ENCODE measurements around the gene GSE1. TPM values are rescaled to one million over a fixed set of nuclear protein-coding genes. Genes with fewer than 3 reads are reported as not detected.

The GSE1 gene
- total and polyA plus RNA-seq, 5 experiments from 2014 or later: 1.5 to 56.2 (median 2.9) TPM

DNA sequence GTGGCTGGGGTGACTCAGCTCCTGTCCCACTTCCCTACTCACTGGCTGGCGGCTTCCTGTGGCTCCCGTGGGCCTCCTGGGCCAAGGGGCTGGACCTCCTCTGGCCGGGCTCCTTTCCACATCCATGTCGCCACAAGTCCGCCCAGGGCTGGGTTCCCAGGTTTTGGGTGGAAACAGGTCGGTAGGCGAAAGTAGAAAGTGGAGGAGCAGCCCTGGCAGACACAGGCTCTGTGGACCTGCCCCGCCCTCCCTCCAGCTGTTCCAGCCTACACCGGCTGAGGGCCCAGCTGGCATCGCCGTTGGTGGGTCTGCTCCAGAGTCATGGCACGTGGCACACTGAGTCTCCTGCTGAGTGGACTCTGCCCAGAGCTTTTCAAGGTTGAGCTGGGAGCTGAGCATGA lies 28.7 kb downstream of the GSE1 start:
- Mint-ChIP-seq H3K36me3 (peaks cover 0 to 15% (median 0%) of the 10 kb centered on the region in 3 donors), H3K4me3 (no peak overlapping the region), H3K27me3 (no peaks in the 10 kb centered on the region), H3K27ac (peak overlapping the region in 2 of 10 donors; percentile 15 to 18), H3K9me3 (no peaks in the 10 kb centered on the region), H3K4me1 (peaks cover 21 to 44% (median 28%) of the 10 kb centered on the region in 4 donors)
- ATAC-seq: no peak
- POLR2A ChIA-PET: no interaction called here
- DNase-seq: no peak

- ATAC-seq: no peak
Measured at GRCh38 chr16:85642762-85643358, 29.7 kb downstream of the GSE1 start.

GRCh38 chr16:85643631-85644030 lies 30.5 kb downstream of the GSE1 start:
- POLR2A ChIA-PET: no interaction called here
- Mint-ChIP-seq H3K36me3 (peaks cover 0 to 18% (median 0%) of the 10 kb centered on the region in 3 donors), H3K4me3 (no peak overlapping the region), H3K4me1 (peaks cover 21 to 40% (median 30%) of the 10 kb centered on the region in 4 donors), H3K9me3 (no peaks in the 10 kb centered on the region), H3K27me3 (no peaks in the 10 kb centered on the region), H3K27ac (peak overlapping the region in 3 of 10 donors; percentile 25 to 75 (median 48))
- ATAC-seq (no peak), DNase-seq (no peak)

More at GRCh38 chr16:85642762-85643358, 29.7 kb downstream of the GSE1 start:
- no peaks in the 10 kb centered on the region for H3K9me3 Mint-ChIP-seq
- peaks cover 0 to 18% (median 0%) of the 10 kb centered on the region in 3 donors for H3K36me3 Mint-ChIP-seq
- POLR2A ChIA-PET: no interaction called here
- H3K27ac Mint-ChIP-seq: peak overlapping the region in 1 of 10 donors; percentile 22
- H3K4me3 Mint-ChIP-seq: no peak overlapping the region
- peaks cover 21 to 41% (median 28%) of the 10 kb centered on the region in 4 donors for H3K4me1 Mint-ChIP-seq
- no peaks in the 10 kb centered on the region for H3K27me3 Mint-ChIP-seq
- no peak for DNase-seq

GRCh38 chr16:85644093-85644712 lies 31.1 kb downstream of the GSE1 start:
- H3K27me3 Mint-ChIP-seq: no peaks in the 10 kb centered on the region
- DNase-seq: no peak
- no peak for ATAC-seq
- H3K4me1 Mint-ChIP-seq: peaks cover 26 to 38% (median 30%) of the 10 kb centered on the region in 4 donors
- POLR2A ChIA-PET: no interaction called here
- H3K27ac Mint-ChIP-seq: peak overlapping the region in 7 of 10 donors; percentile 25 to 87 (median 75)
- H3K36me3 Mint-ChIP-seq: peaks cover 0 to 24% (median 0%) of the 10 kb centered on the region in 3 donors
- no peaks in the 10 kb centered on the region for H3K9me3 Mint-ChIP-seq
- no peak overlapping the region for H3K4me3 Mint-ChIP-seq

- H3K27ac Mint-ChIP-seq: no peak overlapping the region
- POLR2A ChIA-PET: no interaction called here
- H3K9me3 Mint-ChIP-seq: no peaks in the 10 kb centered on the region
- H3K4me1 Mint-ChIP-seq: peaks cover 25 to 36% (median 29%) of the 10 kb centered on the region in 4 donors
- ATAC-seq (no peak), DNase-seq (no peak)
- no peak overlapping the region for H3K4me3 Mint-ChIP-seq
- peaks cover 0 to 28% (median 0%) of the 10 kb centered on the region in 3 donors for H3K36me3 Mint-ChIP-seq
- no peaks in the 10 kb centered on the region for H3K27me3 Mint-ChIP-seq
Measured at GRCh38 chr16:85645021-85645589, 32.0 kb downstream of the GSE1 start.

DNA sequence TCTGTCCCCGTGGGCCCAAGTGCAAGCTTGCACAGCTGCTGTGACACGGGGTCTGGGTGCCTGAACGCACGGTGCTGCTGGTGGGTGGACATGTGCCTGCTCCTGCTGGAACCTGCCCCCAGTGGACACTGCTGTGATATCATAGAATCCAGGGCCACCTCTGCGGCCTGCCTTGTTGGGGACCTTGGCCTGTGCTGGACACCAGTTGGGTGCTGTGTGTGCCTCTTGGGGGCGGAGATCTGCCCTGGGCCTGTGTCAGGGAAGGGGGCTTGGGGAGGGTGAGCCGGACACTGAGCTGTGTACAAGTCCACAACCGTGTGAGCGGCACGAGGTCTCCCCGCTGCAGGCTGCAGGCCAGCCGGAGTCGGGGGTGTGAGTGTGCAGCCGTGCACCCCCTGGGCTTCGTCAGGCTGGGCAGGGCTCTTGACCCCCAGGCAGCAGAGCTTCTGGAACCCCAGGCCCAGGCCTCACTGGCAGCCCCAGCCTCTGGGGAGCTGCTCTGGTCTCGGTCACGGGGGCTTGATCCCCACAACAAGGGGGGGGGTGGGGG lies 33.3 kb downstream of the GSE1 start:
- Mint-ChIP-seq H3K36me3 (peaks cover 0 to 25% (median 0%) of the 10 kb centered on the region in 3 donors), H3K27ac (peak overlapping the region in 2 of 10 donors; percentile 33 to 44), H3K9me3 (no peaks in the 10 kb centered on the region), H3K27me3 (no peaks in the 10 kb centered on the region), H3K4me3 (no peak overlapping the region), H3K4me1 (peaks cover 23 to 31% (median 29%) of the 10 kb centered on the region in 4 donors)
- POLR2A ChIA-PET: no interaction called here
- DNase-seq (no peak), ATAC-seq (no peak)

DNA sequence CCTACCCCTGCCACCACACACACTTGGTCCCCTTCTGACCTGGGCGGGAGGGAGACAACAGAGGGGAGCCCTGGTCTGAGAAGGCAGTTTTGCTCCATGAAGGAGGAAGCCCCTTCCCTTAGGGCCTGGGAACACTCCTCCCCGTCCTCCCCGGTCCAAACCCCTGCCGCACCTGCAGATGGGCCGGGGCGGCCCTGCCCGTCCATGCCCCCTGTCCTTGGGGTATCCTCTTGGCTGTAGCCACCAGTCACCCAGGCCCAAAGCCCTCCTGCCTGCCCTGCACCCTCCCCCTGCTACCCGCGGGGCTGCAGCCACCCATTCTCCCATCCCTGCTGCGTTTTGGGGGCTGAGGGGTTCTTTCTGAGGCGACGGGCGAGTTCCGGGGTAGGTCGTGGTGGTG lies 33.9 kb downstream of the GSE1 start:
- Mint-ChIP-seq H3K36me3 (peaks cover 0 to 25% (median 0%) of the 10 kb centered on the region in 3 donors), H3K4me1 (peaks cover 23 to 34% (median 29%) of the 10 kb centered on the region in 4 donors), H3K4me3 (no peak overlapping the region), H3K27me3 (no peaks in the 10 kb centered on the region), H3K9me3 (no peaks in the 10 kb centered on the region), H3K27ac (peak overlapping the region in 2 of 10 donors; percentile 78 to 93)
- ATAC-seq (no peak), DNase-seq (no peak)
- POLR2A ChIA-PET: no interaction called here

DNA sequence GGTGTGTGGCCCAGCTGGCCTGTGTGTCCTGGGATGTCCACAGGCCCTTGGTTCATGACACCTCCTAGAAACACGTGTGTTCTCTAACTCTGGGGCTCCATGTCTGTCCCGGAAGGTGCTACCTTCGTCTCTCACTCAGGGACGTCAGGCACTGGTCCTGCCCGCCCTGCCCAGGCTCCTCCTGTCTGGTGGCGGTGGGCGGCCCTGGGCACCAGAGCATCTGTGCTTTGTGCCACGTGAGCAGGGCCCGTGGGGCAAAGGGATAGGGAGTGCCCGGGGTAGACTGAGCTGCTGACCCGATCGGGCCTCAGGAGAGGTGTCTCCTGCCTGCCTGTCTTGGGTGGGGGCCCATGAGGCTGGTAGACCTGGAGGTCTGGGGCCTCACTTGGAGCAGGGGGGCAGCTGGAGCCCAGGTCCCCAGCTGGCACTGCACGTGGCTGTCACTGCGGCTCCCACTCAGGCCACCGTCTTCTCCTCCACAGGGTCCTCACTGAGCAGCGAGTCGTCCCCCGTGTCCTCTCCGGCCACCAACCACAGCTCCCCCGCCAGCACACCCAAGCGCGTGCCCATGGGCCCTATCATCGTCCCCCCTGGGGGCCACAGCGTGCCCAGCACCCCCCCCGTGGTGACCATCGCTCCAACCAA lies 35.1 kb downstream of the GSE1 start:
- Mint-ChIP-seq H3K27ac (peak overlapping the region in 1 of 10 donors; percentile 78), H3K4me1 (peaks cover 19 to 35% (median 26%) of the 10 kb centered on the region in 4 donors), H3K36me3 (peaks cover 0 to 30% (median 0%) of the 10 kb centered on the region in 3 donors), H3K9me3 (no peaks in the 10 kb centered on the region), H3K4me3 (no peak overlapping the region), H3K27me3 (no peaks in the 10 kb centered on the region)
- POLR2A ChIA-PET: no interaction called here
- DNase-seq: no peak
- ATAC-seq: no peak

DNA sequence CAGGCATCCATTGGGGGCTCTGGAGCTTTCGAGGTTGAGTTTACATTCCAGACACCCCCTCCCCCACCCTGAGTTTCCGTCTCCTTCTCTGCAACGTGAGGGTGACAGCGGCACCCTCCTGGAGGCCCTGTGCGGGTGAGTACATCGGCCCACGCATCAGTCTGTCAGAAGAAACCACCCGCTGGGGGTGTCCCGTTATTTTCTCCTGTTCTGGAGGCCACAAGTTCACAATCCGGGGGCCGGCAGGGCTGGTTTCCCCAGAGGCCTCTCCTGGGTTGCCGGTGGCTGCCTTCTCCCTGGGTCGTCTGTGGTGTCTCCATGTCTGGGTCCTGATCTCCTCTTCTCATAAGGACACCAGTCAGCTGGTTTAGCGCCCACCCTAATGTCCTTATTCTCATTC lies 35.7 kb downstream of the GSE1 start:
- DNase-seq: no peak
- ATAC-seq: no peak
- peaks cover 0 to 30% (median 0%) of the 10 kb centered on the region in 3 donors for H3K36me3 Mint-ChIP-seq
- H3K9me3 Mint-ChIP-seq: no peaks in the 10 kb centered on the region
- peak overlapping the region in 7 of 10 donors; percentile 34 to 80 (median 51) for H3K27ac Mint-ChIP-seq
- peaks cover 19 to 31% (median 25%) of the 10 kb centered on the region in 4 donors for H3K4me1 Mint-ChIP-seq
- no peaks in the 10 kb centered on the region for H3K27me3 Mint-ChIP-seq
- H3K4me3 Mint-ChIP-seq: no peak overlapping the region
- POLR2A ChIA-PET: no interaction called here

DNA sequence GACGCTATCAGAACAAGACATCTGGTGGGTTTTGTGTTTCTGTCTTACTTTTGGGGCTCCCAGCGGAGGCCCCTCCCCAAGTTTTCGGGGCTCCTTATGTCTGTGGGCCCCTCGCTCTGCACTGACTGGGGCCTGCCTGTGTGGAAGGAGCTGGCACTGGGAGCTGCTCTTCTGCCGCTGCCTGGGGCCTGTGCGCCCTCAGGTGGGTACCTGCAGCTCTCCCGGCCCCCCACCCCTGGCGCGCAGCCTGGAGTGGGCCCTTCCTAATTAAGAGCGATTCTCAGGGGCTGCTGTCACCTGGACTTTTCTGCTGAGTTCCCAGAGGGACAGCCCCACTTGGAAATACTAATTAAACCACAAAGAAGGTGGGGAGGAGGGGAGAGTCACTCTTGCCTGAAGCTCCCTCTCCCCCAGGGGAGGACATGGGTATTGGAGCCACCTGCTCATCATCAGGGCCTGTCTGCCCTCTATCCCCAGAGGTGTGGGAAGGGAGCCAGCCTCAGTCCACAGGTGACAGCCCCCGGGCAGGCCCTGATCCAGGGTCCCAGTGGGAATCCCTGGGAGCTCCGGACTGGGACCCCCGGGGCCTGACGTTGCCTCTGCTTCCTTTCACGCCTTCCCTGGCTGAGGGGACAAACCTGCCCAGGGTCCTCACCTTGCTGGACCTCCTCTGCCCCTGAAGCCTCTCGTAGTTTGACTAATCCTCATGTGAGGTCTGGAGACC lies 36.5 kb downstream of the GSE1 start:
- Mint-ChIP-seq H3K4me1 (peaks cover 13 to 25% (median 19%) of the 10 kb centered on the region in 4 donors), H3K27me3 (no peaks in the 10 kb centered on the region), H3K9me3 (no peaks in the 10 kb centered on the region), H3K36me3 (peaks cover 0 to 25% (median 0%) of the 10 kb centered on the region in 3 donors), H3K27ac (peak overlapping the region in 4 of 10 donors; percentile 32 to 78 (median 44)), H3K4me3 (no peak overlapping the region)
- POLR2A ChIA-PET: interaction anchor here (1.0 to 2.6 kb wide), 2 partner anchors 23 to 33 kb away, joined by 3 to 7 read pairs; no protein-coding TSS in a partner anchor
- DNase-seq (no peak), ATAC-seq (no peak)

DNA sequence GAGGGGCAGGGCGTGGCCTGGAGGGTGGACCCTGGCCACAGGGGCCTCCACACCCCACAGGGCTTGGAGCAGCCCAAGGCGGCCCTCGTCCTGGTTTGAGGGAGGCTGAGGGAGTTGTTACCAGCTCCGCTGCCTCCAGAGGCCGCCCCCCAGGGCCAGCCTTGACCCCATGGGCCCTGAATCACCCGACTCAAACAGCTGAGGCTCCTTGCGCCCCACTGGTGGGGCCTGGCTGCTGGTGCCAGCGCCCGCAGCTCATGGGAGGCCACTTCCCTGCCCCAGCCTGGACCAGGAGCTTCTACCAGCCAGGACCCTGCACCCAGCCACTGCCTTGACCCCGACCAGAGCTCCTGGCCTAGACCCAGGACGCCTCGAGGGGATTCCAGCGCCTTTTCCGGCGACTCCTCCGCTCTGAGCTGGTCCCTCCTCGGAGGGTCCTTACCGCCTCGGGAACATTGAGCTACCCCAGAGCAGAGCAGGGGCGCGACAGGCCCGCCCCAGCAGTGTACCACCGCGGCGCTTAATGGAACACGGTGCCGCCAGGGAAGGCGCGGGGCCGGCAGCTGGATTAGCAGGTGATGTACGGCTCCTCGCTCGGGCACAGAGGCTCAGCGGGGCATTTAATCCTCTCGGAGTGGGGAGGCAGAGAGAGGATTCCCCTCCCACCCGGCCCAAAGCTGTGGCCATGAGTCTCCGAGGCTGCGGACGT lies 37.2 kb downstream of the GSE1 start:
- Mint-ChIP-seq H3K9me3 (no peaks in the 10 kb centered on the region), H3K27ac (no peak overlapping the region), H3K4me1 (peaks cover 7 to 18% (median 13%) of the 10 kb centered on the region in 4 donors), H3K36me3 (peaks cover 0 to 25% (median 0%) of the 10 kb centered on the region in 3 donors), H3K4me3 (peak overlapping the region in 1 of 10 donors; percentile 18), H3K27me3 (no peaks in the 10 kb centered on the region)
- no peak for DNase-seq
- no peak for ATAC-seq
- POLR2A ChIA-PET: interaction anchor here (1.0 to 2.6 kb wide), 2 partner anchors 23 to 34 kb away, joined by 3 to 7 read pairs; no protein-coding TSS in a partner anchor

Measured in naive thymus-derived CD8-positive, alpha-beta T cell (primary cell).